PFSK-1 (cell line): Measurements from ENCODE around the gene CEP85L.

Source experiments
- POLR2AphosphoS5 ChIP-seq: IDR thresholded peaks from 2 replicates; pipeline ENCODE4 v1.6.1; 2012; ENCODE audit warnings: low read depth, mild to moderate bottlenecking, control low read depth, low read length, moderate library complexity
- TAF1 ChIP-seq: IDR thresholded peaks from 2 replicates; pipeline ENCODE4 v1.6.1; 2012; ENCODE audit warnings: low read length, control low read depth, borderline replicate concordance; ENCODE audit not compliant: insufficient read depth

- TF ChIP-seq TAF1 (no peak), POLR2AphosphoS5 (no peak)
These were observed 182.5 kb downstream of the CEP85L start for GRCh38 chr6:118468682-118469465.
